K562 (cell line): Measurements from ENCODE around the gene RTP5. TPM values are rescaled to one million over a fixed set of nuclear protein-coding genes. Genes with fewer than 3 reads are reported as not detected.
A peak's percentile ranks its signal among the peaks of the same experiment; 100 is the strongest.

Experiments
- ATAC-seq: fragments of 200-7000 bp; cut with Tn5 transposase; 3 replicates; pipeline ENCODE4 v1.9.1; 2020; ENCODE audit warnings: moderate library complexity
- BruUV-seq: library from RNA; stranded (reverse); fragments of 400-500 nt; replicated peaks from 2 replicates; lab custom pipeline; 2021; lab: Mats Ljungman, UMichigan
- CTCF ChIA-PET: fragments of 300-600 bp; formaldehyde crosslinking; extraction: SDS; loops from one replicate; lab custom pipeline; 2021; ENCODE audit warnings: low intra/inter-chr PET ratio; lab: Yijun Ruan, JAX
- POLR2A ChIA-PET: fragments of 300-600, 350-650 bp; sonication (Branson Sonifier 250); formaldehyde crosslinking; extraction: SDS; loops from one replicate; lab custom pipeline; 2021; ENCODE audit warnings: antibody characterized with exemption, inconsistent platforms; lab: Yijun Ruan, JAX
- DNase-seq, 4 experiments: peaks; one replicate each; pipeline versions ENCODE4 v3.0.0 to v3.0.0-alpha.2; 2011 to 2018; ENCODE audit warnings: low spot score in 3 of 4, mixed read lengths in 3 of 4; ENCODE audit errors: extremely low read depth in 1 of 4
- FAIRE-seq: peaks from 2 replicates; lab custom pipeline; 2011; peaks lifted over from hg19 to GRCh38; lab: Jason Lieb, UNC
- H2AFZ ChIP-seq: 2 replicates; pipeline ENCODE4 v1.6.0; 2011; ENCODE audit warnings: low read depth, low read length, control low read depth, inconsistent platforms
- H3K27ac ChIP-seq: fragments of 200-600 bp; 3 replicates; pipeline ENCODE4 v1.8.0; 2011; ENCODE audit warnings: low read depth, mild to moderate bottlenecking, control low read depth, inconsistent platforms, low read length, moderate library complexity, mixed read lengths; ENCODE audit errors: extremely low read depth
- H3K27me3 ChIP-seq, 2 experiments: fragments of 300-600 bp in 1 of 2; 2 replicates in 1 of 2; 3 replicates in 1 of 2; pipeline versions ENCODE4 v1.6.0 to v1.8.0; 2011; ENCODE audit warnings: inconsistent platforms in 2 of 2, low read length in 2 of 2, mild to moderate bottlenecking in 1 of 2, mixed read lengths in 1 of 2, moderate library complexity in 1 of 2; ENCODE audit not compliant: control insufficient read depth in 2 of 2, insufficient read depth in 2 of 2
- H3K36me3 ChIP-seq: fragments of 300-600 bp; 3 replicates; pipeline ENCODE4 v1.8.0; 2011; ENCODE audit warnings: mild to moderate bottlenecking, low read length, inconsistent platforms; ENCODE audit not compliant: control insufficient read depth, insufficient read depth
- H3K4me1 ChIP-seq, 2 experiments: fragments of 200-600 bp in 1 of 2; replicated peaks in 1 of 2; 2 replicates in 1 of 2; 3 replicates in 1 of 2; pipeline versions ENCODE4 v1.5.1 to v1.8.0; 2011; ENCODE audit warnings: inconsistent platforms in 2 of 2, low read length in 2 of 2, mild to moderate bottlenecking in 1 of 2, mixed read lengths in 1 of 2, moderate library complexity in 1 of 2; ENCODE audit not compliant: control insufficient read depth in 2 of 2, insufficient read depth in 2 of 2
- H3K4me2 ChIP-seq: 2 replicates; pipeline ENCODE4 v1.6.1; 2011; ENCODE audit warnings: low read length, control low read depth, inconsistent platforms, mixed read lengths; ENCODE audit not compliant: insufficient read depth
- H3K4me3 ChIP-seq: fragments of 200-600 bp; sonication (generic), shearing (Covaris generic); 2 replicates; pipeline ENCODE4 v1.5.1; 2016; ENCODE audit warnings: control low read depth, inconsistent platforms
- H3K79me2 ChIP-seq: fragments of 200-600 bp; 3 replicates; pipeline ENCODE4 v1.8.0; 2011; ENCODE audit warnings: low read length, inconsistent platforms; ENCODE audit not compliant: control insufficient read depth, insufficient read depth
- H3K9ac ChIP-seq, 2 experiments: 2 replicates each; pipeline versions ENCODE4 v1.6.0 to v1.6.1; 2011; ENCODE audit warnings: low read depth in 2 of 2, low read length in 2 of 2, control low read depth in 1 of 2, inconsistent platforms in 1 of 2, mild to moderate bottlenecking in 1 of 2, mixed read lengths in 1 of 2; ENCODE audit not compliant: insufficient read depth in 1 of 2
- H3K9me1 ChIP-seq: one replicate; pipeline ENCODE4 v1.6.0; 2011; ENCODE audit warnings: inconsistent platforms, mild to moderate bottlenecking, low read length, moderate library complexity; ENCODE audit not compliant: control insufficient read depth, insufficient read depth
- H3K9me3 ChIP-seq: replicated peaks from 2 replicates; pipeline ENCODE4 v1.5.1; 2011; ENCODE audit warnings: low read depth, low read length, inconsistent platforms; ENCODE audit not compliant: control insufficient read depth, insufficient read depth
- H4K20me1 ChIP-seq: replicated peaks from 2 replicates; pipeline ENCODE4 v1.6.1; 2011; ENCODE audit warnings: low read length, inconsistent platforms, mixed read lengths; ENCODE audit not compliant: control insufficient read depth, insufficient read depth
- CTCF ChIP-seq, 3 experiments: IDR thresholded peaks in 2 of 3; conservative IDR thresholded peaks in 1 of 3; 2 replicates each; pipeline ENCODE4 v1.5.1; 2011 to 2012; ENCODE audit warnings: low read length in 3 of 3, mild to moderate bottlenecking in 3 of 3, control low read depth in 2 of 3, improper control_type of control experiment in 1 of 3, inconsistent platforms in 1 of 3, low read depth in 1 of 3, mixed read lengths in 1 of 3, moderate library complexity in 1 of 3; ENCODE audit not compliant: insufficient read depth in 2 of 3
- KDM4B ChIP-seq, 2 experiments: fragments of 450-650 bp in 1 of 2; sonication (generic) in 1 of 2; IDR thresholded peaks; 2 replicates each; pipeline ENCODE4 v1.6.1; 2016 to 2017; ENCODE audit warnings: borderline replicate concordance in 2 of 2, antibody characterized with exemption in 1 of 2, low read depth in 1 of 2, mild to moderate bottlenecking in 1 of 2
- KDM5B ChIP-seq: fragments of 200-600 bp; sonication (generic); IDR thresholded peaks from 2 replicates; pipeline ENCODE4 v1.6.1; 2012; ENCODE audit warnings: low read depth, mild to moderate bottlenecking, moderate library complexity, low read length, control low read depth, inconsistent platforms; ENCODE audit not compliant: insufficient replicate concordance
- NRF1 ChIP-seq, 2 experiments: fragments of 450-650 bp; IDR thresholded peaks in 1 of 2; conservative IDR thresholded peaks in 1 of 2; 2 replicates each; pipeline ENCODE4 v1.6.1; 2014; ENCODE audit warnings: mild to moderate bottlenecking in 2 of 2
- ZC3H8 ChIP-seq: fragments of 450-650 bp; IDR thresholded peaks from 2 replicates; pipeline ENCODE4 v1.6.1; 2017
- ZNF584 ChIP-seq: fragments of 200-800 bp; sonication (Bioruptor generic); IDR thresholded peaks from 2 replicates; pipeline ENCODE4 v1.6.1; 2016; ENCODE audit warnings: low read depth, mild to moderate bottlenecking, missing genetic modification characterization, missing compliant biosample characterization
- WGBS: fragments of 100-300 bp; shearing (Covaris generic); methylation state at CpG from one replicate; pipeline ENCODE4 v1.1.6; 2016; ENCODE audit warnings: low coverage, mixed read lengths; ENCODE audit not compliant: insufficient coverage; ENCODE audit errors: missing lambda C conversion rate; 5-methylcytosine and 5-hydroxymethylcytosine counted together
- in situ Hi-C: fragments of 300-500 bp; cut with MboI; formaldehyde crosslinking; loops from 4 replicates; pipeline ENCODE4 v1.15.0; 2018; ENCODE audit warnings: inconsistent platforms, mixed read lengths
- intact Hi-C: fragments of 100-400 bp; cut with micrococcal nuclease; formaldehyde crosslinking; loops from 2 replicates; pipeline ENCODE4 v1.14.2; 2022
- polyA plus RNA-seq, 8 experiments: library from polyadenylated mRNA; depleted of rRNA in 4 of 8; stranded (reverse) in 5 of 8; unstranded in 3 of 8; fragments of >200 nt; fragmentation: Nextera tagmentation in 2 of 8; fragmentation: Illumina TruSeq in 1 of 8; extraction: Ambion mirVana in 2 of 8; extraction: Trizol in 1 of 8; gene quantifications; 2 replicates each; pipeline versions ENCODE4 v1.2.1 to v1.2.3, GENCODE V29; 2011 to 2014; ENCODE audit warnings: inconsistent platforms in 1 of 8, missing spikeins in 1 of 8
- total RNA-seq, 7 experiments: library from RNA; depleted of rRNA in 6 of 7; stranded (reverse); fragments of >200 nt in 6 of 7; fragmentation: Illumina TruSeq in 2 of 7; extraction: Trizol in 2 of 7; gene quantifications; 2 replicates each; pipeline versions ENCODE4 v1.2.1 to v1.2.3, GENCODE V29; 2011 to 2021; ENCODE audit warnings: low replicate concordance in 1 of 7

RTP5 gene
- total and polyA plus RNA-seq, 9 of the 15 experiments (the other 6 are each of a cell fraction or from before 2014, with no cell fraction given): not detected

GRCh38 chr2:241871538-241872312 is 2.2 kb downstream of the RTP5 start:
- WGBS: 49% methylated on average over 10 of the region's 38 CpGs
- BruUV-seq: no TSS peak

GRCh38 chr2:241872313-241872642 is 2.7 kb downstream of the RTP5 start:
- intact Hi-C loops: no loop called here
- no peak for FAIRE-seq
- CTCF ChIA-PET: no interaction called here
- no peak overlapping the region for H3K9ac ChIP-seq
- POLR2A ChIA-PET: no interaction called here
- no peak for DNase-seq
- 19% methylated on average over 6 of the region's 15 CpGs for WGBS
- H3K27me3 ChIP-seq: peaks cover 4 to 37% of the 10 kb centered on the region in 2 experiments; a peak in 2 of 5 replicates
- H3K4me2 ChIP-seq: no peak overlapping the region
- H3K4me3 ChIP-seq: no peak overlapping the region
- no peak overlapping the region for H3K27ac ChIP-seq
- 0 out of 3 replicates have a peak, but pooled peaks have one; percentile 29 for ATAC-seq
- H3K79me2 ChIP-seq: no peaks in the 10 kb centered on the region
- no peaks in the 10 kb centered on the region for H3K9me3 ChIP-seq
- peaks cover 0 to 56% of the 10 kb centered on the region in 2 experiments; a peak in 2 of 5 replicates for H3K4me1 ChIP-seq
- BruUV-seq: no TSS peak
- H2AFZ ChIP-seq: no peak overlapping the region
- H4K20me1 ChIP-seq: no peaks in the 10 kb centered on the region; the same call in 1 of the 2 replicates
- H3K36me3 ChIP-seq: no peaks in the 10 kb centered on the region
- in situ Hi-C loops: no loop called here
- no peaks in the 10 kb centered on the region for H3K9me1 ChIP-seq
- TF ChIP-seq CTCF (IDR thresholded peaks at IDR 0.05 in 2 of 3, conservative IDR thresholded peaks at IDR 0.05 in 1 of 3; ENCODE audit: insufficient read depth in 2 of 3, low read depth in 1 of 3, low read length in 3 of 3) (peak in 1 of 3 experiments; percentile 19; a peak in 2 of 6 replicates), KDM5B (no peak), KDM4B (IDR thresholded peaks at IDR 0.05; ENCODE audit: borderline replicate concordance in 2 of 2, low read depth in 1 of 2) (no peak)

More at GRCh38 chr2:241871538-241872312, 2.2 kb downstream of the RTP5 start:
- Histone ChIP-seq H3K4me3 (no peak overlapping the region), H3K9me1 (no peaks in the 10 kb centered on the region), H3K4me2 (no peak overlapping the region)
- peak in 1 of 2 experiments; percentile 0; a peak in 1 of 4 replicates for TF ChIP-seq NRF1 (conservative IDR thresholded peaks at IDR 0.05 in 1 of 2, IDR thresholded peaks at IDR 0.05 in 1 of 2)
- TF ChIP-seq ZC3H8: no peak
- no peak for TF ChIP-seq ZNF584 (CRISPR knock-in tag)
- TF ChIP-seq, all 486 proteins: peak for 1
- in situ Hi-C loops: no loop called here
- no peak for DNase-seq
- no peaks in the 10 kb centered on the region for H3K79me2 ChIP-seq
- no peak overlapping the region for H2AFZ ChIP-seq
- no peaks in the 10 kb centered on the region for H3K9me3 ChIP-seq
- ChIA-PET CTCF (no interaction called here), POLR2A (no interaction called here)
- peaks cover 4 to 43% of the 10 kb centered on the region in 2 experiments; a peak in 3 of 5 replicates for H3K27me3 ChIP-seq
- FAIRE-seq: no peak
- no peaks in the 10 kb centered on the region for H3K36me3 ChIP-seq
- H4K20me1 ChIP-seq: no peaks in the 10 kb centered on the region; the same call in 1 of the 2 replicates
- H3K27ac ChIP-seq: no peak overlapping the region
- peaks cover 0 to 56% of the 10 kb centered on the region in 2 experiments; a peak in 2 of 5 replicates for H3K4me1 ChIP-seq
- intact Hi-C loops: no loop called here
- no peak overlapping the region for H3K9ac ChIP-seq
- ATAC-seq: no peak
